Ramos (cell line): ENCODE results near the gene SH3YL1.

ENCODE experiments used
- in situ Hi-C: fragments of 300-500 bp; cut with MboI; formaldehyde crosslinking; loops from one replicate; pipeline ENCODE4 v1.14.3; 2022; ENCODE audit warnings: low sequenced_read_pairs; ENCODE audit not compliant: unreplicated experiment

The SH3YL1 gene

DNA sequence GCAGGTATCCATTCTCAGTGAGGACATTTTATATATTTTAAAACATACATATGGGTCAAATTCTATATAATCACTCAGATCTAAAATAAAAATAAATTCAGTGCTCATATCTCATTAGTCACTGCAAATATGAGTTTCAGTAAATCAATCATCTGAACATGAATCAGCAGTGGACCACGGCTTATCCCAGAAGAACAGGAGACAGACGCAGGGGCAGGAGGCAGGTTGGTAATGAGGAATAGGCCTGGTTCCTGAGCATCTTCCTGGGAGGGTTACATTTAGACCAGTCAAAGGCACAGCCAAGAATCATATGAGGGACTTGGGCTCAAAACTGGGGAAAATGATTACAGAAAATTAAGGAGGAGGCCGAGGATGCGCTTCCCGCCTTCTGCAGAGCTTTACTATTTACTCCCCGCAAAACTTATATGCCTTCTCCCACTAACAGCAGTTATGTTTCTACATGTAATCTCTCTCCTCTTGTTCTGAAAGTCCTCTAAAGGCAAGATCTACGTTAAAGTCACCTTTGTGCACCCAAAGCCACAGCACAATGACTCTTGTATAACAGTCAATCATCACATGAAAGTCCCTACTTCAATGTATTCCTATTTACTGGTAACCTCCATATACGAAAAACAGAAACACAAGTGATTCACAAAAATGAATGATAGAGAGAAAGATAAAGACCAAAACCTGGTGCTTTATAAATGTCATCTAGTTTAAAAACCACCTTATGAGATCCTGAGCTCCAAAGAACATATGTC, 35.1 kb downstream of the SH3YL1 start:
- in situ Hi-C loops = no loop called here

DNA sequence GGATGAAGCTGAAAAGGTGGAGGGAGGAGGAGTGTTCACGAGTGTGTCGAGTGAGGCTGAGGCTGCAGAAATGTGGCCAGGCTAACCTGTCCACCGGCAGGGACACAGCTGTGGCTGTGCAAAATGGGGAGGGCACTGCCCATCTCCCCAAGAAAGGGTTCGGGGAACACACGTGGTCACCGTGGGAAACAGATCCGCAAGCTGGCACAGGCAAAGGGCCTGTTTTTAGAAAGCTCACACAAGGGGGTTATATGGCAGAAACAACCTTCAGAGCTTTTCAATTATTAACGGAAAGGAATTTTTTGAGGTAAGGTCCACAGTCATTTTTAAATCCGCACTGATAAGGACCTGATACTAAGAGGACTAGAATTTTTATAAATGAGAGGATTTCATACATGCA, 35.7 kb downstream of the SH3YL1 start:
- in situ Hi-C loops = no loop called here

DNA sequence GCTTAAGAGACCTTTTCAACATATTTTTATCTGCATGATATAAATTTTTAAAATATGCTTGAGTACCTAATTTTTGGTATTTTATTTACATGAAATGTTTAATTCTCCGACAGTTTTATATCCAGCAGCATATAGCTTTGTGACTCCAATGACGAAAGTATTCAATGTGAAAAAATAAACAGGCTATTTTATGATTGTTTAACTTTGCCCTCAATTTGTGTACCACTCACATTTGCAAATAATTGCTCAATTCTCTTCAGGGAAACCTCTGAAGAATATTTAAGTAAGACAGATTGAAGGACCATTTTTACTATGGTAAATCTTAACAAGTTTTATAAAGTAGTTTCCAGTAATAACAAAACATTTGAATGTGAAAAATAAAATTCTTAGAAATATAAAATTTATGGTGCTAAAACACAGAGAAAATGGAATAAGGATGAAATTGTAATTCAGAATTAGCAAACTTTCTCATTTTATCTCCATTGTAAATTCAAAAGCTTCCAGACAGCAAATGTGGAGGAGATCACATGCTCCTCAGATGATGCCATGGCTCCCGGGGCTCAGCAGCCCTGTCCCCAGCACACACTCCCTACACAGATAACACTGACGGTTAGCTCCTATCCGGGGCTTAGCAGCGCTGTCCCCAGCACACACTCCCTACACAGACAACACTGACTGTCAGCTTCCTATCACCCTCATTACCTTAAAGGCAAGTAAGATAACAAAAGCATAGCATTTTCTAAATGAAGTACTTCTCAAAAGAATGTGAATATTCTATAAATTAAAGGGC, 39.7 kb downstream of the SH3YL1 start:
- in situ Hi-C loops = no loop called here

DNA sequence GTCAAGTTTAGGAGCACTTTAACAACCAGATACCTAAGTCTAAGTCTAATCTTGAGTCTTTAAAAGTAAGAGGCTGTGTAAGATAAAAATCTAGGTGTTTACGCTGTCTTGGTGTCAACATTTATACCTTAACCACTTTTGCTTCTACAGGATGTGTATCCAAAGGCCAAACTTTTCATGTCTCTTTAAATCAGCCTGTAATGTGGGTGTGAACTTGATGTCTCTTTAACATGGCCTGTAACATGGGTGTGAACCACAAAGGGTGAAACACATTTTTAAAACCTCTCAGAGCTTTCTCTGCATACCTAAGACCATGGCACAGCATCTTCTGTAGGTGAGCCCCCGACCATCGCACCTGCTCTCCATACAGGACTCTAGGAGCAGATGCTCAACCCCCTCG, 40.4 kb downstream of the SH3YL1 start:
- in situ Hi-C loops = no loop called here

DNA sequence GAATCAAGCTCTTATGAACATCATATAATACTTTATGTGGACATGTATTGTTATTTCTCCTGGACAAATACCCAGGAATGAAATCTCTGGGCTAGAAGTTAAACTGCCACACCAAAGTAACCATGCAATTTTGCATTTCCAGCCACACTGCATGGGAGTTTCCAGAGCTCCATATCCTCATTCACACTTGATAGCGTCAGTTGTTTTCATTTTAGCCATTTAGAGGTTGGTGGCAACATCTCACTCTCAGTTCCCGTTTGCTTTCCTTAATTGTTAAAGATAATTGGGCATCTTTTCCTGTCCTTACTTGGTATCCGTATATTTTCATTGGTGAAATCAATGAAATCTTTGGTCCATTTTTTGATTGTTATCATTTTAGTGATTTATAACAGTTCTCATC, 47.8 kb downstream of the SH3YL1 start:
- in situ Hi-C loops = no loop called here

DNA sequence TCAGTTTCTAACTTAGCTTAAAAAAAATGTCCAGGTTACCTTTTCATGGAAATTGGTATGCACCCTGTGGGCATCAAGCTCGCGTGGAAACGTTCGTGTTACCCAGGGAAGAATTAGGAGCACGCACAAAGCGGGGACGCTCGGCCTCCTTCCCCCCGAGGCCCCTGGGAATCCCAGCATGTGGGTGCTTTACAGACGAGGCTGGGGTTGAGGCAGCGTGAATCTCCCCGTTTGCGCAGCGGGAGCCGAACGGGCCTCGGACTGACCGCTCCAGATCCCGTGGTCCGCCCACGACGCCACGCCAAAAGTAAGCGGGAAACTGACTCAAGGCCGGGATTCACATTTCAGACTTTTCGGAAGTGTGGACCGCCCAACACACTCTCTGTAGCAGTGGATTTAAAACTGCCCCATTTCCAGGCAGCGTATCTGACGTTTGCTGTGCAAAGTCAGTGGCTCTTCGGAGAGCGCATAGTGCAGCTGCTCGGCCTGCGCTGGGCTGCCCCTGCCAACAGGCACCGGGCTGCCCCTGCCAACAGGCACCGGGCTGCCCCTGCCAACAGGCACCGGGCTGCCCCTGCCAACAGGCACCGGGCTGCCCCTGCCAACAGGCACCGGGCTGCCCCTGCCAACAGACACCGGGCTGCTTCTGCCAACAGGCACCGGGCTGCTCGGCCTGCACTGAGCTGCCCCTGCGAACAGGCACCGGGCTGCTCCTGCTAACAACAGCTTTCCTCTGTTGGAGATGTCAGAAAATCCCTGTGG, 49.7 kb downstream of the SH3YL1 start:
- in situ Hi-C loops = no loop called here

DNA sequence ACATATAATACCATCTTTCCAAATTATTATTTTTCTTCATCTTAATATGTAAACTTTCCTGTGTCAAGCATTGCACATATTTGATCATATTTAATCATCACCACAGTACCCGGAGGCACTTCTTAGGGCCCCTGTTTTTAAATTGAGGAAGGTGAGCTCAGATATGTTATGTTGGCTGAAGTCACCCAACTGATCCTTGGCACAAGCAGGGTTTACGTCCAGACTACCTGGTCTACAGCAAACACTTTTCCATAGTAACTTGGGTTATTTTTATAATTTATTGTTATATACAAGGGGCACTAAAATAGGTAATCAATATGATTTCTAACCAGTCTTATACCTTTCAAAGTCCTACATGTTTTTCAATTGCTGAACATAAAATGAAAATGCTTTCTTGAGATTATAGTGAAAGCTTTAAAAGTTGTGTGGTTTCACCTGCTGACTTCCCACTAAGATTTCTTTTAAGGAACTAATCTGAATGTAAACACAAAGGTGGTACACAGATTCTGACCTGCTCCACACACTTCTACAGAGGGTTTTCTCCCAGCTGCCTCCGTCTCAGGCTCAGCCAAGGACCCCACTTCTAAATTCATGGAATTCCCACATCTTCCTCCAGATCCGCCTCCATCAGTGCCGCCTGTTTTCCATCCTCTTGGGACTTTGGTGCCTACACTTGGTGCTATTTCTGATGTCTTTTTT, 52.2 kb downstream of the SH3YL1 start:
- in situ Hi-C loops = no loop called here

DNA sequence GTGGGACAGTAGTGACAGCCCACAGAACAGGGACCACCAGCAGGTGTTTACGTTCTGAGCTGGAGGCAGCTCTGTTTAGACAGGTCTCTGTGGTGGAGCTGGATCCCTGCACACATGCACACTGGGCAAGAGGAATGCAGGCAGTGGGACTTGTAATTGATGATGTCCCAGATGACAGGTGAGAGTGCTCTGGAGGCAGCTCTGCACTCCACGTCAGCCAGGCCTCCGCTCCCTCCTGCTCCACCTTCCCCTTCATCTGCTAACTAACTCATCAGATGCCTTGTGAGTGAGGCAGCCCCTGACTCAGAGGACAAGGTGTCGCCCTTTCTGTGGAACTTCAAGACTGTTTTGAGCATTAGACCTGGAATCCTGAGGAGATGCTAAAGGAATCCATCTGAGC, 53.2 kb downstream of the SH3YL1 start:
- in situ Hi-C loops = no loop called here

DNA sequence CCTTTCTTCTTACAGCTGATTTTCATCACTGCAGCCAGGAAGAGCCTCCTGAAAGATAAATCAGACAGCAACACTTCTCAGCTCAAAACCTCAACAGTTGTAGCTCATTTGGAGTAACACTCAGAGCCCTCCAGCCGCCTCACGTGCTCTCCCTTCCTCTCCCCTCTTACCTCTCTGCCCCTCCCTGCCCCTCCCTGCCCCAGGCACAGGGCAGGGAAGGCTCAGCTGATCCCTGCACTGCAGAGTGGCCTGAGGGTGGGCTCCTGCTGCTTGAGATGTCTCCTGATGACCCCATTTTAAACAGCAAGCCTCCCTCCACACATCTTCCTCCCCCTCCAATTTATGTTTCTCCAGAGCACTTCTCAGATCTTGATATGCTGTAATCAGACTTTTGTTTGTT, 54.4 kb downstream of the SH3YL1 start:
- in situ Hi-C loops = no loop called here

DNA sequence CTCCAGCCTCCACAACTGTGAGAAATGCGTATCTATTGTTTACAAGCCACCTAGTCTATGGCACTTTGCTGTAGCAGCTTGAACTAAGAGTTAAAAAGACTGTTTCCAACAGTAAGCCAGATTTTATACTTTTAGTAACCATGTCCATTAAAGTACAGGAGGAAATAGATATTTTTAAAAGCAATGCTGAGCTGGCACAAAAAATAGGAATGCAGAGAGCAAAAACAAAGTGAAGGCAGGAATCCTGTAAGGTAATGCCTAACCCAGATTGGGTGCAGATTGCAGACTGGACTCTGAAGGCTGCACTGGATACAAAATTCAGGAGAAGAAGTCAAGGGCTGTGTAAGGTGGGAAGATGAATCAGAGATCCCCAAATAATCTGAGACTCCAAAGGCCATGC, 55.5 kb downstream of the SH3YL1 start:
- in situ Hi-C loops = no loop called here

DNA sequence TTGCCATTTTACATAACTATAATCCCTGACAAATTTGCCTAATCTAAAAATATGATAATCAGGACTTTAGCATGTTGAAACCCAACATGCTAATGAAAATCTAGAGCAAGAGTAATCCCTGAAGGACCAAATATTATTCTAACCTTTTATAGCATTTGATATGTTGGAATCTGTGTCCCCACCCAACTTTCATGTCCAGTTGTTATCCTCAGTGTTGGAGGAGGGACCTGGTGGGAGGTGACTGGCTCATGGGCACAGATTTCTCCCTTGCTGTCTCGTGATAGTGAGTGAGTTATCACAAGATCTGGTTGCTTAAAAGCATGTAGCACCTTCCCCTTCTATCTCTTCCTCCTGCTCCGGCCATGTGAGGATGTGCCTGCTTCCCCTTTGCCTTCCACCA, 59.8 kb downstream of the SH3YL1 start:
- in situ Hi-C loops = no loop called here

DNA sequence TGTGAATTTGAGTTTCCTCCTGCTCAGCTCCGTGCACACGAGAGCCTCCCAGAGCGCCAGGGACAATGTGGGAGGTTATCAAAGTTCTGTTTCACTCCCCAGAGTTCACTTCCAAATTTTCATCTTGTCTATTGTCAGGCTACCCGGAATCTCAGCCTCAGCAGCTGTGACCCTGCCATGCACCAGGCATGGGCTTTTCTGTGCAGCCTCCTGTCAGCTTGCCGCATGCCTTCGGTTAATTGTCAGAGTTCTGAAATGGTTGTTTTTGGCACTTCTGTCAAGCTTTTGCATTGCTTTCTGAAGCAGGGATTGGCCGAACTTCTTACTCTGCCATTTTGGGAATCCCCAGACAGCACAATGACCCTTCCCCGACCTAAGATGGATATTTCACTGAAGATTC, 60.4 kb downstream of the SH3YL1 start:
- in situ Hi-C loops = no loop called here

DNA sequence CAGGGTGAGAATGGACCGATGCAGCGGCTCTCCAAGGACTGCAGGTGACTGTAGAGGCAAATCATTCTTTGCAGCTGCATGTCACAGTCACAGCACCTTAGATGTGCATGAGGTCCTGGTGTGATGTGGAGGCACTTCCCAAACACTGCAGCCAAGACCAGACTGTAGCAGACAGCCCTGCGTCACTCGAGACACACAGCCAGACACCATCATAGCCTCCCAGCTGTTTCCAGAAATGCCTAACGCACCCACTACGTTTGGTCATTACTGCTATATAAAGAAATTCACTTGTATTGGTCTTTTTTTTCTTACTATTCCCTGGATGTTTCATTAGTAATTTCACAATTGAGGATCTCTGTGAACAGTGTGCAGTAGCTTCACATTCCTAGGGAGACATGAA, 60.9 kb downstream of the SH3YL1 start:
- in situ Hi-C loops = no loop called here

DNA sequence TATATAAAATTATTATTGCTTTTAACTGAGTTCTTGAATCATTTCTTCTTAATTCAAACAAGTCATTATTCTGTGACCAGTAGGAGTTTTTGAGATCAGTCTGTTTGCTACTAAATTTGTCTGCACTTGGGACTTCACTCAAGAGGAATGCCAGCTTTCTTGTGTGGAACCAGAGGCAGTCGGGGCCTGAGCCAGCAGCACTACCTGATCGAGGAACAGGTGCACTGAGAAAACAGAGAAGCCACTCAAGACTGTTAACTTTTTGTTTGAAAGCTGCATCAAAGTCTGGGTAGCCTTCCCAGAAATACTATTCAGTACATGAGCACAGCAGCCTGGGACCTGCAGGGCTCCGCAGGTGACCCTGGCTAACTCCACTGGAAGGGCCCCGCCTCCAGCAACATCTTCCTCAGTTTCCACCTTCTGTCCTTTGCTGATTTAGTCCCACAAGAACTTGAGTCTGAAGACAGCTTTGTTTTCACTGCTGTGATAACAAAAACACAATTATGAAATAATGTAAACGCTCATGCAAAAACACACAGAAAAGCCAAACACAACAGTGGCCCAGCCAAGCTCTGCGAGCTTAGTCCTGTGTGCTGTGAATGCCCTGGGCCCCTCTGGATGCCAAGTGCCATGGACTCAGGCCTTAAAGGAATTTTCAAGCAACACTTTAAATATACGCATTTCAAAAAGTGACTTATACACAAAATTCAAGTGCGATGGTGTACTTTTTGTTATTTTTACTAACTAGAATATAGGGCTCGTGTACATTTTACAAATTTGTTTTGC, 62.0 kb downstream of the SH3YL1 start:
- in situ Hi-C loops = no loop called here

DNA sequence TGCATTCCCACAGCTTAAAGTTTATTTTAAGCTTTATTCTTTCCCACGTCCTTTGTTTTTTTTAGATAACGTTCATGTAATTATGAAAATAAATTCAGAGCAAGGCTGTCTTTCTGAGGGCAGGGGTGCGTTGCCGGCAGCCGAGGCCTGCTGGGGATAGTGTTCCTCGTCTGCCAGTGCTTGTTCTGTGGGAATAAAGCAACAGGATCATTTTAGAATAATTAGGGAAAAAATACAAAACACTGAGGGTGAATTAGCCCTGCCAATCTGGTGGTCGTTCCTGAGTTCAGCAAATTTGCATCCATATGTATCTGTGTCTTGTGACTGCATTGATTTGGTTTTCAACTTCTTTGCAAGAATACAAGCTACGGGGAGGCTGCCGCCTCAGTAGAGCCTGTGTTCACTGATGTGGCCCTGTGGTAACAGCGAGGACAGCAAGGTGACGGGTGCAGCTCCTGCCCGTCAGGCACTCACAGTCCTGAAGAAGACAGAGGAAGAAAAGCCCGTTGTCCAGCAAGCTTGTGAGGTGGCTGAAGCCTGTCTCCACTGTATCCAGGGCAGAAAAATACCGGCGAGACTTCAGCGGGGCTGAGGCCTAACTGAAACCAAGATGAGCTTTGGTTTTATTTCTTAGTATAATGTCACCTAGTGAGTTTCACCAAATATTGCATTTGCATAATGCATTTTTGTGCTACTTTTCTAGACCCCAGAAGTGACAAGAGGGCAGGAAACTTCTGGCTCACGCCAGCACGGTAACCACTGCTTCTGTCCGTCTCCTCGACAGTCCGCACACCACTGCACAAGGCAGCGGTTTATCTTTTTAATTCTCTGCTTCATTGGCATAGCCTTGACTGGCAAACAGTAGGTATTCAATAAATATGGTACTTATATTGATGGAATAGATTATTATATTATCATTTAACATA, 64.5 kb downstream of the SH3YL1 start:
- in situ Hi-C loops = no loop called here

DNA sequence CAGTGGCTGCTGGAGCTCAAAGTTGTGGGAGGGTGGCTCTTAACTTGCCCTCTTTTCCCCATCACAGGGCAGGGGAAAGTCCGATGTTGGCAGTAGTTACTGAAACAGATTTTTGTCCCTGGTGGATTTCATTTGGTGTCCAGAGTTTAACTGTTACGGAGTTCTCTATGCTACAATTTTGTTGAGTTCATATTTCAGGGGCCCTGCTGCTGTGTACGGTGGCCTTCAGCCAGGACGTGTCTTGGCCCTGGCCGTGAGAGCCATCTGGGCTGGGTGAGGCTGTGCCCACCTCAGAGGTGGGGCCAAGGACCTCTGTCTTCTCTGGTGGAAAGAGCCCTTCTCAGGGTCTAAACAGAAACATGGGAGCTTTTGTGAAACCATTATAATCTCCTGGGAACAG, 67.4 kb downstream of the SH3YL1 start:
- in situ Hi-C loops = no loop called here

DNA sequence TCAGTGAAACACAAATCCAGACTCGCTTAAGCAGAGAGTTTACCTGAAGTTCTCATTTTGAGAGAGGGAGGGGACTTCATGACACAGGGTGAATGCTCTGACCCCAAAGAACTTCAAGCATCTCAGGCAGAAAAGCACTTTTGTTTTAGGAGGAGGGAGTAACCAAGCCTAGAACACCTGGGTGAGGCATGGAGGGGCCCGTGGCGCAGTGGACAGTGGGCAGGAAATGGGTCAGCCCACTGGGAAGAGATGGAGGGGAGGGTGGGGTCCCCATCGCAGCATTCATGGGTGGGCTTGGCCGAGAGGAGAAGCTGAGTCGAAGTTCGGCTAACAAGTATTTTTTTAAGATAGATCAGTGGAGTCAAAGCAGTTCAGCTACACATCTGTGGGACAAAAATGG, 67.9 kb downstream of the SH3YL1 start:
- in situ Hi-C loops = no loop called here

DNA sequence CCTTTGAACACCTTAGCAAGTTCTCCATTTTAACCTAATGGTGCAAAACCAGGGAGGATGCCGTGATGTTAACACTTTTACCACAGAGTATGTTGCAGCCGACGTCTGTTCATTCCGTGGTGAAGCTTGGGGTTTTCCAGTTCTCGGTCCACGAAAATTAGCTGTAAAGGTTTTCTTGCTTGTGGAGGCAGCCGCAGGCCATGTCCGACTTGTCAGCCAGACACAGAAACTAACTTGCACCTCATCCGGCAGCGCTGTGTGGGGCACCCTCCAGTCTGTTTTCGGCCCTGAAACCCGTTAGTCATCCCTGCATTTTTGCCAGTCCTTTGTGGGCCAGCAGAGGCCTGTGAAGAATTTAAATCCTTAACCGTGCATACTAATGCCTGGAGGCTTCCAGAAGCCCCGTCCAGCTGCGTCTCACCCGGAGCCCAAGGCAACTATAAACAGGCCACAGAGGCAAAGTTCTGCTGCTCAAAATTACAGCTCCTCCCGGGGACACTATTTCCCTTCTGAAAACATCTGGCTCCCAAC, 70.6 kb downstream of the SH3YL1 start:
- in situ Hi-C loops = no loop called here
